Mesenchymal stem cell (in vitro differentiated cells and primary cell): ENCODE results near the gene PGF.
"Not testable (repeated sequence)": the region's sequence is repeated elsewhere in the genome, so short reads cannot be mapped to it uniquely, and the experiment has no call there.

ENCODE experiments used
- DNase-seq: peaks from one replicate; pipeline ENCODE4 v3.0.0-alpha.2; 2013
- H2AFZ ChIP-seq: one replicate; pipeline ENCODE4 v1.6.1; 2013; ENCODE audit warnings: low read depth, mild to moderate bottlenecking, control low read depth, inconsistent platforms, low read length, moderate library complexity
- H2AK5ac ChIP-seq: 2 replicates; pipeline ENCODE4 v1.6.1; 2013; ENCODE audit warnings: low read length, moderate library complexity, mild to moderate bottlenecking, inconsistent platforms; ENCODE audit not compliant: severe bottlenecking
- H2BK120ac ChIP-seq: one replicate; pipeline ENCODE4 v1.6.1; 2013; ENCODE audit warnings: low read depth, mild to moderate bottlenecking, inconsistent platforms, low read length, moderate library complexity
- H2BK12ac ChIP-seq, 2 experiments: one replicate each; pipeline ENCODE4 v1.6.1; 2013; ENCODE audit warnings: inconsistent platforms in 2 of 2, low read length in 2 of 2, mild to moderate bottlenecking in 2 of 2, moderate library complexity in 2 of 2, control low read depth in 1 of 2
- H2BK15ac ChIP-seq: one replicate; pipeline ENCODE4 v1.6.1; 2013; ENCODE audit warnings: mild to moderate bottlenecking, low read depth, inconsistent platforms; ENCODE audit not compliant: poor library complexity, severe bottlenecking
- H2BK5ac ChIP-seq: 2 replicates; pipeline ENCODE4 v1.6.1; 2013; ENCODE audit warnings: low read depth, mild to moderate bottlenecking, low read length, control low read depth, inconsistent platforms; ENCODE audit not compliant: poor library complexity, severe bottlenecking
- H3K14ac ChIP-seq, 2 experiments: one replicate each; pipeline ENCODE4 v1.6.1; 2013; ENCODE audit warnings: inconsistent platforms in 2 of 2, low read length in 2 of 2, control low read depth in 1 of 2, mild to moderate bottlenecking in 1 of 2, moderate library complexity in 1 of 2
- H3K18ac ChIP-seq, 2 experiments: one replicate each; pipeline ENCODE4 v1.6.1; 2013; ENCODE audit warnings: inconsistent platforms in 2 of 2, low read length in 2 of 2, control low read depth in 1 of 2, low read depth in 1 of 2, mild to moderate bottlenecking in 1 of 2
- H3K23ac ChIP-seq, 2 experiments: one replicate each; pipeline ENCODE4 v1.6.1; 2013; ENCODE audit warnings: inconsistent platforms in 2 of 2, low read length in 2 of 2, mild to moderate bottlenecking in 2 of 2, moderate library complexity in 2 of 2, control low read depth in 1 of 2
- H3K27ac ChIP-seq: 2 replicates; pipeline ENCODE4 v1.5.1; 2013; ENCODE audit warnings: mild to moderate bottlenecking, moderate library complexity, low read length, control low read depth, inconsistent platforms; ENCODE audit not compliant: poor library complexity, severe bottlenecking
- H3K27me3 ChIP-seq, 2 experiments: 2 replicates each; pipeline versions ENCODE4 v1.6.1 to v1.7.0; 2013; ENCODE audit warnings: low read length in 2 of 2, mild to moderate bottlenecking in 2 of 2, moderate library complexity in 2 of 2, control low read depth in 1 of 2, inconsistent platforms in 1 of 2; ENCODE audit not compliant: control insufficient read depth in 1 of 2, insufficient read depth in 1 of 2
- H3K36me3 ChIP-seq, 2 experiments: 2 replicates each; pipeline versions ENCODE4 v1.6.1 to v1.7.0; 2013; ENCODE audit warnings: low read length in 2 of 2, control low read depth in 1 of 2, inconsistent platforms in 1 of 2, low read depth in 1 of 2, mild to moderate bottlenecking in 1 of 2; ENCODE audit not compliant: insufficient read depth in 2 of 2, control insufficient read depth in 1 of 2
- H3K4ac ChIP-seq, 2 experiments: one replicate each; pipeline ENCODE4 v1.6.1; 2013; ENCODE audit warnings: inconsistent platforms in 2 of 2, low read length in 2 of 2, mild to moderate bottlenecking in 2 of 2, moderate library complexity in 2 of 2, control low read depth in 1 of 2, low read depth in 1 of 2
- H3K4me1 ChIP-seq: 2 replicates; pipeline ENCODE4 v1.6.1; 2013; ENCODE audit warnings: low read depth, low read length, control low read depth; ENCODE audit not compliant: control insufficient read depth, insufficient read depth
- H3K4me2 ChIP-seq: 2 replicates; pipeline ENCODE4 v1.6.1; 2013; ENCODE audit warnings: low read length, mild to moderate bottlenecking, inconsistent platforms; ENCODE audit not compliant: poor library complexity, severe bottlenecking
- H3K4me3 ChIP-seq, 2 experiments: 2 replicates each; pipeline versions ENCODE4 v1.5.1 to v1.7.0; 2013; ENCODE audit warnings: low read length in 2 of 2, mild to moderate bottlenecking in 2 of 2, control low read depth in 1 of 2, low read depth in 1 of 2; ENCODE audit not compliant: insufficient read depth in 1 of 2
- H3K79me1 ChIP-seq: replicated peaks from 2 replicates; pipeline ENCODE4 v1.6.1; 2013; ENCODE audit warnings: mild to moderate bottlenecking, control low read depth, low read length, inconsistent platforms; ENCODE audit not compliant: poor library complexity, severe bottlenecking
- H3K9ac ChIP-seq: 2 replicates; pipeline ENCODE4 v1.7.0; 2013; ENCODE audit warnings: mild to moderate bottlenecking, low read length, moderate library complexity
- H3K9me3 ChIP-seq: 2 replicates; pipeline ENCODE4 v1.7.0; 2013; ENCODE audit warnings: mild to moderate bottlenecking, low read length; ENCODE audit not compliant: control insufficient read depth
- H4K8ac ChIP-seq: one replicate; pipeline ENCODE4 v1.6.1; 2013; ENCODE audit warnings: inconsistent platforms, mild to moderate bottlenecking, low read length, moderate library complexity
- H4K91ac ChIP-seq: one replicate; pipeline ENCODE4 v1.6.1; 2013; ENCODE audit warnings: mild to moderate bottlenecking, low read length, inconsistent platforms
- WGBS: methylation state at CpG from one replicate; pipeline ENCODE4 v1.1.7; 2013; ENCODE audit warnings: mixed read lengths; 5-methylcytosine and 5-hydroxymethylcytosine counted together

The PGF gene

GRCh38 chr14:74934041-74934440 lies 21.4 kb downstream of the PGF start:
- WGBS = 88% methylated on average over 3 of the region's 4 CpGs
- no peak overlapping the region for H3K4me3 ChIP-seq
- no peaks in the 10 kb centered on the region for H3K9me3 ChIP-seq

DNA sequence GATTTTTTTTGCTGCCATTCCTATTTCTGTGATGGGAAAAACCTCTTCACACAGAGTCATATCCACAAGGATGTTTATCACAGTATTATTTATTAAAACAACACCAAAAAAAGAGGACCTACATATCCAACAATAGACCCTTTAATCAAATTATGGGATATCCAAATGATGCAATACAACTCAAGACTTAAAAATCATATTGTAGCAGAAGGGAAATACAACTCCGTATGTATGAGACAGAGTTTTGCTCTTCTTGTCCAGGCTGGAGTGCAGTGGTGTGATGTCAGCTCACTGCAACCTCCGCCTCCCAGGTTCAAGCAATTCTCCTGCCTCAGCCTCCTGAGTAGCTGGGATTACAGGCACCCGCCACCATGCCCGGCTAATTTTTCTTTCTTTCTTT lies 22.5 kb downstream of the PGF start:
- not testable (repeated sequence) for H3K27me3 ChIP-seq, H3K18ac ChIP-seq, H4K91ac ChIP-seq, H3K23ac ChIP-seq, H2BK5ac ChIP-seq, H3K4me2 ChIP-seq, H3K14ac ChIP-seq, H2AK5ac ChIP-seq, H3K27ac ChIP-seq, DNase-seq, H3K4ac ChIP-seq, H3K36me3 ChIP-seq, H2BK15ac ChIP-seq, H2BK12ac ChIP-seq, H3K9me3 ChIP-seq, H2BK120ac ChIP-seq, H2AFZ ChIP-seq, H3K79me1 ChIP-seq, H4K8ac ChIP-seq, H3K4me1 ChIP-seq
- 85% methylated on average over 1 of the region's 4 CpGs for WGBS
- peak overlapping the region; percentile 64 for H3K9ac ChIP-seq
- H3K4me3 ChIP-seq = peak overlapping the region in 1 of 2 experiments; percentile 57

More at GRCh38 chr14:74934041-74934440, 21.4 kb downstream of the PGF start:
- Histone ChIP-seq H2BK5ac (no peak overlapping the region), H3K4me1 (peaks cover 1% of the 10 kb centered on the region), H2BK120ac (no peak overlapping the region), H3K4ac (no peak overlapping the region), H3K4me2 (no peak overlapping the region), H2BK12ac (no peak overlapping the region), H2AFZ (no peak overlapping the region), H3K27ac (no peak overlapping the region), H3K36me3 (no peaks in the 10 kb centered on the region), H3K14ac (no peak overlapping the region), H3K18ac (no peak overlapping the region), H3K23ac (no peak overlapping the region), H3K27me3 (peaks cover 0 to 3% of the 10 kb centered on the region in 2 experiments), H2AK5ac (no peak overlapping the region), H2BK15ac (no peak overlapping the region), H4K8ac (no peak overlapping the region), H3K79me1 (no peaks in the 10 kb centered on the region), H4K91ac (no peak overlapping the region), H3K9ac (no peak overlapping the region)
- DNase-seq = no peak

DNA sequence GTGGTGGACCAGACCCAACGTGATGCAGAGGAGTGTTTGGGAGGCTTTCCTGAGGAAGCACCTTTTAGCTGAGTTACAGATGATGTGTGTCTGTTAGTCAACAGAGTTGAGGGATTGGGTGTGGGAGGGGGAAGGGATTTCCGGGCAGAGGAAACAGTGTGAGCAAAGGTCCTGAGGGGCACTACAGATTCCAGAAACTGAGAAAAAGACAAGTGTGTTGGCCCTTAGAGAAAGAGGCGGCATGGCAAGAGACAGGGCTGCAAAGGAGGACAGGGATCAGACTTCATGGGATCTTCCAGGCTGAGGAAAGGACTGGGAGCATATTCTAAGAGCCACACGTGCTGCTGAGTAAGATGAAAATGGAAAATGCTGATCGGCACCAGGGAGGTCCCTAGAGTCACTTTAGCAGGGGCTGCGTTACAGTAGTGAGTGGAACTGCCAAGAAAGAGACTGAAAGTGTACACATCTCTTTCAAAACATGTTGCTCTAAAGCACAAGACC lies 22.9 kb downstream of the PGF start:
- DNase-seq = no peak
- Histone ChIP-seq H2AFZ (no peak overlapping the region), H2BK5ac (no peak overlapping the region), H3K14ac (no peak overlapping the region), H3K23ac (no peak overlapping the region), H4K8ac (no peak overlapping the region), H2AK5ac (no peak overlapping the region), H3K18ac (peak overlapping the region in 1 of 2 experiments; percentile 21), H2BK120ac (no peak overlapping the region), H3K27ac (no peak overlapping the region), H3K79me1 (no peaks in the 10 kb centered on the region), H3K9ac (peak overlapping the region; percentile 64), H3K4me3 (peak overlapping the region in 1 of 2 experiments; percentile 57), H3K9me3 (no peaks in the 10 kb centered on the region), H3K4me2 (no peak overlapping the region), H3K36me3 (no peaks in the 10 kb centered on the region), H3K27me3 (peaks cover 0 to 3% of the 10 kb centered on the region in 2 experiments), H3K4me1 (no peaks in the 10 kb centered on the region), H2BK15ac (no peak overlapping the region), H2BK12ac (no peak overlapping the region), H4K91ac (no peak overlapping the region), H3K4ac (no peak overlapping the region)
- WGBS = 42% methylated on average over 6 of the region's 6 CpGs

DNA sequence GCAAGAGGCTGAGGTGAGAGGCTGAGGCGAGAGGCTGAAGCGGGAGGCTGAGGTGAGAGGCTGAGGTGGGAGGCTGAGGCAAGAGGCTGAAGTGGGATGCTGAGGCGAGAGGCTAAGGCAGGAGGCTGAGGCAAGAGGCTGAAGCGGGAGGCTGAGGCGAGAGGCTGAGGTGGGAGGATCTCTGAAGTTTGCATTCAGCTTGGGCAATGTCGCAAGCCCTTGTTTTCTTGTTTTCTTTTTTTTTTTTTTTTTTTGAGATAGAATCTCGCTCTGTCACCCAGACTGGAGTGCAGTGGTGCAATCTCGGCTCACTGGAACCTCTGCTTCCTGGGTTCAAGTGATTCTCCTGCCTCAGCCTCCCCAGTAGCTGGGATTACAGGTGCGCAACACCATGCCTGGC lies 23.7 kb downstream of the PGF start:
- H3K4ac ChIP-seq, H3K4me2 ChIP-seq, H2AK5ac ChIP-seq, H2AFZ ChIP-seq, H4K91ac ChIP-seq, H3K36me3 ChIP-seq, H3K27me3 ChIP-seq, H3K4me3 ChIP-seq, H2BK12ac ChIP-seq, H3K23ac ChIP-seq, H3K9me3 ChIP-seq, H3K79me1 ChIP-seq, H3K27ac ChIP-seq, H3K18ac ChIP-seq, H2BK15ac ChIP-seq, H3K9ac ChIP-seq, H4K8ac ChIP-seq, H2BK5ac ChIP-seq, DNase-seq, H2BK120ac ChIP-seq, H3K4me1 ChIP-seq: not testable (repeated sequence)
- H3K14ac ChIP-seq = peak overlapping the region in 1 of 2 experiments; percentile 53
- 87% methylated on average over 9 of the region's 9 CpGs for WGBS
